Neural progenitor cell (in vitro differentiated cells): ENCODE measurements around the gene RAB5IF.

ENCODE experiments used
- EZH2 ChIP-seq: fragments of 200-600 bp; sonication (generic); IDR thresholded peaks from 2 replicates; pipeline ENCODE4 v1.6.1; 2017; ENCODE audit warnings: antibody characterized with exemption, mild to moderate bottlenecking, moderate library complexity
- EZH2phosphoT487 ChIP-seq: fragments of 200-600 bp; sonication (generic); IDR thresholded peaks from 2 replicates; pipeline ENCODE4 v1.6.1; 2017; ENCODE audit warnings: antibody characterized with exemption
- TF ChIP-seq, protein P1 (sequence below): fragments of 200-600 bp; sonication (generic); IDR thresholded peaks from 2 replicates; pipeline ENCODE4 v1.5.1; 2017; ENCODE audit warnings: antibody characterized with exemption, mild to moderate bottlenecking

DNA sequence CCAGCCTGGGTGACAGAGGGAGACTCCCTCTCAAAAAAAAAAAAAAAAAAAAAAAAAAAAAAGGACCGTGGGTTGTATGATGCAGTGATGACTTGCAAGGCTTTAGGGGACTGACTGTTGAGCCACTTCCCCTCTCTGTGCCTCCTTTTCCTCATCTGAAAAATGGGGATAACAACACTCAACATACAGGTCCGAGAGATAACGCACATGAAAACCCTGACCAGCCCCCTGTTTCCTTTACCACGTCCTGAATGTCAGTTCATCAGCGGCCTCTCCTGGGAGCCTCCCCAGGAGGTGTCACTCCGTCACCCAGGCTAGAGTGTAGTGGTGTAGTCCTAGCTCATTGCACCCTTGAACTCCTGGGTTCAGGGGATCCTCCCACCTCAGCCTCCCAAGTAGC is 36.6 kb downstream of the RAB5IF start:
- TF ChIP-seq, protein P1, sequence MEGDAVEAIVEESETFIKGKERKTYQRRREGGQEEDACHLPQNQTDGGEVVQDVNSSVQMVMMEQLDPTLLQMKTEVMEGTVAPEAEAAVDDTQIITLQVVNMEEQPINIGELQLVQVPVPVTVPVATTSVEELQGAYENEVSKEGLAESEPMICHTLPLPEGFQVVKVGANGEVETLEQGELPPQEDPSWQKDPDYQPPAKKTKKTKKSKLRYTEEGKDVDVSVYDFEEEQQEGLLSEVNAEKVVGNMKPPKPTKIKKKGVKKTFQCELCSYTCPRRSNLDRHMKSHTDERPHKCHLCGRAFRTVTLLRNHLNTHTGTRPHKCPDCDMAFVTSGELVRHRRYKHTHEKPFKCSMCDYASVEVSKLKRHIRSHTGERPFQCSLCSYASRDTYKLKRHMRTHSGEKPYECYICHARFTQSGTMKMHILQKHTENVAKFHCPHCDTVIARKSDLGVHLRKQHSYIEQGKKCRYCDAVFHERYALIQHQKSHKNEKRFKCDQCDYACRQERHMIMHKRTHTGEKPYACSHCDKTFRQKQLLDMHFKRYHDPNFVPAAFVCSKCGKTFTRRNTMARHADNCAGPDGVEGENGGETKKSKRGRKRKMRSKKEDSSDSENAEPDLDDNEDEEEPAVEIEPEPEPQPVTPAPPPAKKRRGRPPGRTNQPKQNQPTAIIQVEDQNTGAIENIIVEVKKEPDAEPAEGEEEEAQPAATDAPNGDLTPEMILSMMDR, result no peak
- TF ChIP-seq EZH2, result no peak
- no peak for TF ChIP-seq EZH2phosphoT487
